HepG2 (cell line): Measurements from ENCODE around the gene SFT2D2. TPM values are rescaled to one million over a fixed set of nuclear protein-coding genes. Genes with fewer than 3 reads are reported as not detected.

Source experiments
- ATAC-seq: fragments of 200-7000 bp; cut with Tn5 transposase; 3 replicates; pipeline ENCODE4 v1.9.1; 2020; ENCODE audit warnings: mild to moderate bottlenecking, moderate library complexity
- BruUV-seq: library from RNA; stranded (reverse); fragments of 400-500 nt; replicated peaks from 2 replicates; lab custom pipeline; 2021; lab: Mats Ljungman, UMichigan
- CTCF ChIA-PET: fragments of 300-600 bp; formaldehyde crosslinking; extraction: SDS; loops from one replicate; lab custom pipeline; 2021; ENCODE audit warnings: low total read pairs, inconsistent platforms, low intra/inter-chr PET ratio; lab: Yijun Ruan, JAX
- POLR2A ChIA-PET: fragments of 350-600 bp; sonication (Branson Sonifier 250); formaldehyde crosslinking; loops from one replicate; lab custom pipeline; 2020; ENCODE audit warnings: antibody characterized with exemption, inconsistent platforms; lab: Yijun Ruan, JAX
- DNase-seq: peaks from one replicate; pipeline ENCODE4 v3.0.0-alpha.2; 2015; ENCODE audit warnings: low spot score
- FAIRE-seq: peaks from 3 replicates; lab custom pipeline; 2011; peaks lifted over from hg19 to GRCh38; lab: Jason Lieb, UNC
- H2AFZ ChIP-seq: one replicate; pipeline ENCODE4 v1.6.1; 2011; ENCODE audit warnings: low read length, inconsistent platforms
- H3K27ac ChIP-seq: fragments of 300-600 bp; 3 replicates; pipeline ENCODE4 v1.8.0; 2011; ENCODE audit warnings: mixed run types, mild to moderate bottlenecking, mixed read lengths, low read length, inconsistent platforms; ENCODE audit not compliant: insufficient read depth; ENCODE audit errors: extremely low read length
- H3K27me3 ChIP-seq, 2 experiments: fragments of 200-600 bp in 1 of 2; 2 replicates in 1 of 2; 3 replicates in 1 of 2; pipeline versions ENCODE4 v1.6.0 to v1.8.0; 2011; ENCODE audit warnings: low read length in 2 of 2, mild to moderate bottlenecking in 2 of 2, moderate library complexity in 2 of 2, inconsistent platforms in 1 of 2; ENCODE audit not compliant: insufficient read depth in 2 of 2, control insufficient read depth in 1 of 2
- H3K36me3 ChIP-seq, 2 experiments: fragments of 200-600 bp in 1 of 2; replicated peaks in 1 of 2; 2 replicates in 1 of 2; 3 replicates in 1 of 2; pipeline versions ENCODE4 v1.5.1 to v1.8.0; 2011; ENCODE audit warnings: low read length in 2 of 2, inconsistent platforms in 1 of 2; ENCODE audit not compliant: insufficient read depth in 2 of 2, control insufficient read depth in 1 of 2
- H3K4me1 ChIP-seq: 2 replicates; pipeline ENCODE4 v1.5.1; 2012; ENCODE audit warnings: low read length, inconsistent platforms; ENCODE audit not compliant: insufficient read depth
- H3K4me2 ChIP-seq: 2 replicates; pipeline ENCODE4 v1.6.0; 2011; ENCODE audit warnings: low read depth, low read length, inconsistent platforms
- H3K4me3 ChIP-seq, 3 experiments: fragments of 200-600 bp in 1 of 3; sonication (generic), shearing (Covaris generic) in 1 of 3; replicated peaks in 1 of 3; 2 replicates each; pipeline ENCODE4 v1.5.1; 2011 to 2016; ENCODE audit warnings: low read length in 3 of 3, inconsistent platforms in 2 of 3, low read depth in 2 of 3, mild to moderate bottlenecking in 2 of 3, control low read depth in 1 of 3, mixed read lengths in 1 of 3; ENCODE audit not compliant: insufficient read depth in 1 of 3
- H3K79me2 ChIP-seq: one replicate; pipeline ENCODE4 v1.6.1; 2011; ENCODE audit warnings: low read length, inconsistent platforms; ENCODE audit not compliant: insufficient read depth
- H3K9ac ChIP-seq: 2 replicates; pipeline ENCODE4 v1.6.0; 2011; ENCODE audit warnings: mild to moderate bottlenecking, low read depth, low read length, inconsistent platforms; ENCODE audit not compliant: insufficient read depth
- H3K9me3 ChIP-seq: 2 replicates; pipeline ENCODE4 v1.5.1; 2012; ENCODE audit warnings: mild to moderate bottlenecking, low read length
- H4K20me1 ChIP-seq: 2 replicates; pipeline ENCODE4 v1.6.0; 2011; ENCODE audit warnings: inconsistent platforms, mild to moderate bottlenecking, low read length, moderate library complexity; ENCODE audit not compliant: insufficient read depth
- BRCA1 ChIP-seq: sonication (generic); formaldehyde crosslinking; IDR thresholded peaks from 2 replicates; pipeline ENCODE4 v1.4.0; 2020; ENCODE audit warnings: missing genetic modification reagents
- KLF11 ChIP-seq: IDR thresholded peaks from 2 replicates; pipeline ENCODE4 v1.6.1; 2016; ENCODE audit warnings: missing compliant biosample characterization
- LCORL ChIP-seq, 2 experiments: fragments of 450-650 bp in 1 of 2; sonication (generic) in 1 of 2; formaldehyde crosslinking in 1 of 2; IDR thresholded peaks; 2 replicates each; pipeline versions ENCODE4 v1.5.0 to v1.6.1; 2017 to 2020; ENCODE audit warnings: antibody characterized with exemption in 1 of 2, missing genetic modification reagents in 1 of 2
- TBL1XR1 ChIP-seq: fragments of 150-350 bp; IDR thresholded peaks from 2 replicates; pipeline ENCODE4 v1.6.1; 2014; ENCODE audit warnings: borderline replicate concordance, low read length; ENCODE audit not compliant: partially characterized antibody
- THAP7 ChIP-seq: sonication (generic); formaldehyde crosslinking; IDR thresholded peaks from 2 replicates; pipeline ENCODE4 v1.8.1; 2023; ENCODE audit warnings: mild to moderate bottlenecking, missing genetic modification reagents
- WGBS: methylation state at CpG from one replicate; pipeline ENCODE4 v1.1.6; 2017; ENCODE audit warnings: low lambda C conversion rate; 5-methylcytosine and 5-hydroxymethylcytosine counted together
- in situ Hi-C: cut with HindIII; loops from 2 replicates; pipeline ENCODE4 v1.10.0; 2017; ENCODE audit warnings: low pct_unique_long_range_greater_than_20kb; ENCODE audit not compliant: extremely low pct_ligation_motif_present
- intact Hi-C: fragments of 100-400 bp; cut with micrococcal nuclease; formaldehyde crosslinking; loops from one replicate; pipeline ENCODE4 v1.10.0; 2022; ENCODE audit not compliant: unreplicated experiment
- polyA plus RNA-seq, 8 experiments: library from polyadenylated mRNA; depleted of rRNA in 3 of 8; stranded (reverse) in 7 of 8; unstranded in 1 of 8; fragments of >200 nt; fragmentation: Illumina TruSeq in 4 of 8; extraction: Trizol in 4 of 8; gene quantifications; 2 replicates each; pipeline versions ENCODE4 v1.2.1 to v1.2.3, GENCODE V29; 2011 to 2016; ENCODE audit warnings: low read depth in 4 of 8, missing spikeins in 1 of 8, mixed read lengths in 1 of 8; ENCODE audit not compliant: insufficient read depth in 1 of 8
- total RNA-seq, 5 experiments: library from RNA; depleted of rRNA; stranded (reverse); fragments of >200 nt; fragmentation: Illumina TruSeq; extraction: Trizol; gene quantifications; 2 replicates each; pipeline ENCODE4 v1.2.3, GENCODE V29; 2016; ENCODE audit warnings: low read depth in 1 of 5
- TF ChIP-seq, protein P1 (sequence below): sonication (generic); formaldehyde crosslinking; IDR thresholded peaks from 2 replicates; pipeline ENCODE4 v1.5.1; 2020; ENCODE audit warnings: mild to moderate bottlenecking, missing genetic modification reagents, borderline replicate concordance

SFT2D2 gene
- total and polyA plus RNA-seq, 2 of the 13 experiments (the other 11 are each of a cell fraction or from before 2014, with no cell fraction given), result 10.0 to 28.8 TPM

DNA sequence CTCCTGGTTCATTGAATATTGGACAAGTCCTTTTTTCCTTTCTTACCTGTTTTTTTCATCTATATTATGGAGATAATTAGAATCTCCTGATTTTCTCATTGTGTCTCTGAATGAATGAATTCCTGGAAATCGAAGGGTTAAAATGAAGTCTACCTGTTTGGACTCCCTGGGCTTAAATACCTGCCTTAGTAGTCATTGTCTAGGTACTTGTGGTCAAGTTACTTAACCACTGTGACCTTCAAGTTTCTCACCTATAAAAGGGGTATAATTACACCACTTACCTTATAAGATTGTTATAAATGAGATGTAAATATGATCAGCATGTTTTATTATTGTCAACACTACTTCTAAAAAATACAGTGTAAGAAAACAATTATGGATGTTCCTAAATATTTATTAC is 45.8 kb downstream of the SFT2D2 start (continued):
- TF ChIP-seq, protein P1, sequence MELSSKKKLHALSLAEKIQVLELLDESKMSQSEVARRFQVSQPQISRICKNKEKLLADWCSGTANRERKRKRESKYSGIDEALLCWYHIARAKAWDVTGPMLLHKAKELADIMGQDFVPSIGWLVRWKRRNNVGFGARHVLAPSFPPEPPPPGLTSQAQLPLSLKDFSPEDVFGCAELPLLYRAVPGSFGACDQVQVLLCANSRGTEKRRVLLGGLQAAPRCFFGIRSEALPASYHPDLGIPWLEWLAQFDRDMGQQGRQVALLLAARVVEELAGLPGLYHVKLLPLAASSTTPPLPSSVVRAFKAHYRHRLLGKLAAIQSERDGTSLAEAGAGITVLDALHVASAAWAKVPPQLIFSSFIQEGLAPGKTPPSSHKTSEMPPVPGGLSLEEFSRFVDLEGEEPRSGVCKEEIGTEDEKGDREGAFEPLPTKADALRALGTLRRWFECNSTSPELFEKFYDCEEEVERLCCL (CRISPR knock-in tag), result no peak
- TF ChIP-seq, all 625 proteins: peak for 0

- ChIA-PET POLR2A (no interaction called here), CTCF (no interaction called here)
- H3K4me2 ChIP-seq, result no peak overlapping the region
- H3K27ac ChIP-seq, result no peak overlapping the region
- H3K79me2 ChIP-seq, result no peaks in the 10 kb centered on the region
- WGBS, result 77% methylated on average over 1 of the region's 1 CpG
- no TSS peak for BruUV-seq
- H3K36me3 ChIP-seq, result no peaks in the 10 kb centered on the region
- ATAC-seq (no peak), FAIRE-seq (no peak), DNase-seq (no peak)
- H3K27me3 ChIP-seq, result no peaks in the 10 kb centered on the region
- H3K9me3 ChIP-seq, result no peaks in the 10 kb centered on the region
- H3K4me3 ChIP-seq, result no peak overlapping the region
- TF ChIP-seq TBL1XR1 (no peak), KLF11 (CRISPR knock-in tag) (no peak)
- H3K9ac ChIP-seq, result no peak overlapping the region
- H4K20me1 ChIP-seq, result no peaks in the 10 kb centered on the region
- in situ Hi-C loops, result no loop called here
- intact Hi-C loops, result no loop called here
- H3K4me1 ChIP-seq, result no peaks in the 10 kb centered on the region
- H2AFZ ChIP-seq, result no peak overlapping the region
Observed at GRCh38 chr1:168273575-168273974, 47.8 kb downstream of the SFT2D2 start.

- Histone ChIP-seq H3K4me1 (no peaks in the 10 kb centered on the region), H3K4me3 (no peak overlapping the region), H3K79me2 (no peaks in the 10 kb centered on the region), H3K9ac (no peak overlapping the region), H4K20me1 (no peaks in the 10 kb centered on the region), H3K27ac (no peak overlapping the region), H2AFZ (no peak overlapping the region), H3K27me3 (no peaks in the 10 kb centered on the region), H3K9me3 (no peaks in the 10 kb centered on the region), H3K4me2 (no peak overlapping the region), H3K36me3 (no peaks in the 10 kb centered on the region)
- TF ChIP-seq THAP7 (CRISPR knock-in tag), result no peak
- no peak for TF ChIP-seq BRCA1
- TF ChIP-seq LCORL (IDR thresholded peaks at IDR 0.05), result peak; percentile 96
- TF ChIP-seq LCORL (CRISPR knock-in tag; IDR thresholded peaks at IDR 0.05), result no peak
- ChIA-PET CTCF (no interaction called here), POLR2A (no interaction called here)
- no peak for FAIRE-seq
- intact Hi-C loops (no loop called here), in situ Hi-C loops (no loop called here)
- no peak for DNase-seq
- 94% methylated on average over 1 of the region's 1 CpG for WGBS
- BruUV-seq, result no TSS peak
- no peak for ATAC-seq
Observed at GRCh38 chr1:168279253-168279652, 53.4 kb downstream of the SFT2D2 start.
